GM21619 (cell line): ENCODE results near the gene NDUFAF2.
"Not testable (repeated sequence)": the region's sequence is repeated elsewhere in the genome, so short reads cannot be mapped to it uniquely, and the experiment has no call there.

Source experiments
- ATAC-seq: cut with Tn5 transposase; IDR thresholded peaks from one replicate; pipeline ENCODE4 v1.9.1; 2021; ENCODE audit not compliant: unreplicated experiment

NDUFAF2 gene

GRCh38 chr5:61047346-61047745 lies 102.3 kb downstream of the NDUFAF2 start:
- no peak for ATAC-seq

GRCh38 chr5:61048534-61048933 lies 103.5 kb downstream of the NDUFAF2 start:
- ATAC-seq, result no peak

GRCh38 chr5:61050292-61050691 lies 105.3 kb downstream of the NDUFAF2 start:
- ATAC-seq, result no peak

GRCh38 chr5:61051267-61051666 lies 106.3 kb downstream of the NDUFAF2 start:
- no peak for ATAC-seq

- no peak for ATAC-seq
Measured at GRCh38 chr5:61052882-61053281, 107.9 kb downstream of the NDUFAF2 start.

GRCh38 chr5:61053937-61054336 lies 108.9 kb downstream of the NDUFAF2 start:
- no peak for ATAC-seq

GRCh38 chr5:61055434-61056006 lies 110.5 kb downstream of the NDUFAF2 start:
- ATAC-seq, result no peak

- no peak for ATAC-seq
Measured at GRCh38 chr5:61059499-61059898, 114.5 kb downstream of the NDUFAF2 start.

GRCh38 chr5:61069150-61069549 lies 124.1 kb downstream of the NDUFAF2 start:
- no peak for ATAC-seq

GRCh38 chr5:61071526-61071925 lies 126.5 kb downstream of the NDUFAF2 start:
- no peak for ATAC-seq

GRCh38 chr5:61076626-61077025 lies 131.6 kb downstream of the NDUFAF2 start:
- no peak for ATAC-seq

GRCh38 chr5:61081741-61082140 lies 136.7 kb downstream of the NDUFAF2 start:
- no peak for ATAC-seq

GRCh38 chr5:61082516-61083280 lies 137.7 kb downstream of the NDUFAF2 start:
- no peak for ATAC-seq

GRCh38 chr5:61084658-61085057 lies 139.7 kb downstream of the NDUFAF2 start:
- ATAC-seq, result no peak

- ATAC-seq, result no peak
Measured at GRCh38 chr5:61085885-61086284, 140.9 kb downstream of the NDUFAF2 start.

GRCh38 chr5:61087921-61088320 lies 142.9 kb downstream of the NDUFAF2 start:
- ATAC-seq, result no peak

- no peak for ATAC-seq
Measured at GRCh38 chr5:61089351-61089750, 144.3 kb downstream of the NDUFAF2 start.

- not testable (repeated sequence) for ATAC-seq
Measured at GRCh38 chr5:61093046-61093771, 148.2 kb downstream of the NDUFAF2 start.

GRCh38 chr5:61097465-61097864 lies 152.5 kb downstream of the NDUFAF2 start:
- no peak for ATAC-seq

- ATAC-seq, result no peak
Measured at GRCh38 chr5:61098251-61098995, 153.4 kb downstream of the NDUFAF2 start.

GRCh38 chr5:61100437-61100836 lies 155.4 kb downstream of the NDUFAF2 start:
- ATAC-seq, result no peak
